Measurements from ENCODE around the gene RORC. TPM values are rescaled to one million over a fixed set of nuclear protein-coding genes. Genes with fewer than 3 reads are reported as not detected.
"Not testable (repeated sequence)": the region's sequence is repeated elsewhere in the genome, so short reads cannot be mapped to it uniquely, and the experiment has no call there.

Gene RORC
- total and polyA plus RNA-seq, 3 donors from 2014 or later = 30.9 to 70.4 (median 55.4) TPM

GRCh38 chr1:151773702-151774101 is 57.9 kb downstream of the RORC start:
- no peak for TF ChIP-seq POLR2A (IDR thresholded peaks at IDR 0.05)
- TF ChIP-seq CTCF (IDR thresholded peaks at IDR 0.05) = no peak
- DNase-seq = no peak
- Histone ChIP-seq H3K27me3 (no peaks in the 10 kb centered on the region), H3K9me3 (no peaks in the 10 kb centered on the region), H3K4me3 (no peak overlapping the region), H3K36me3 (ENCODE audit: low read depth, missing control alignments) (no peaks in the 10 kb centered on the region), H3K27ac (no peak overlapping the region), H3K4me1 (no peaks in the 10 kb centered on the region)
- intact Hi-C loops (cut with DNase I; ENCODE audit: low total_unique reads) = no loop called here
- WGBS, 2 donors = 83 to 86% methylated on average over 5 of the region's 5 CpGs

GRCh38 chr1:151769270-151769669 is 62.3 kb downstream of the RORC start:
- DNase-seq; intact Hi-C loops (cut with DNase I; ENCODE audit: low total_unique reads); H3K27ac ChIP-seq: not testable (repeated sequence)

GRCh38 chr1:151768351-151769066 is 63.1 kb downstream of the RORC start:
- H3K27me3 ChIP-seq; H3K4me1 ChIP-seq; intact Hi-C loops (cut with DNase I; ENCODE audit: low total_unique reads); H3K27ac ChIP-seq; H3K9me3 ChIP-seq; DNase-seq; H3K4me3 ChIP-seq; H3K36me3 ChIP-seq (ENCODE audit: low read depth, missing control alignments): not testable (repeated sequence)
- 64 to 74% methylated on average over 2 to 3 of the region's 7 CpGs for WGBS, 2 donors

More at GRCh38 chr1:151769270-151769669, 62.3 kb downstream of the RORC start:
- H3K4me3 ChIP-seq; H3K36me3 ChIP-seq (ENCODE audit: low read depth, missing control alignments); H3K4me1 ChIP-seq; H3K27me3 ChIP-seq; H3K9me3 ChIP-seq: not testable (repeated sequence)
- WGBS, 2 donors = 84% methylated on average over 14 of the region's 34 CpGs; no CpG with 5 or more reads in 1 of the 2 donors

GRCh38 chr1:151763990-151764389 is 67.6 kb downstream of the RORC start:
- Histone ChIP-seq H3K36me3 (ENCODE audit: low read depth, missing control alignments) (no peaks in the 10 kb centered on the region), H3K4me1 (no peaks in the 10 kb centered on the region), H3K27ac (peak overlapping the region; percentile 80 to 84), H3K4me3 (peak overlapping the region; percentile 79 to 85), H3K9me3 (no peaks in the 10 kb centered on the region), H3K27me3 (no peaks in the 10 kb centered on the region)
- intact Hi-C loops (cut with DNase I; ENCODE audit: low total_unique reads) = no loop called here
- TF ChIP-seq POLR2A (IDR thresholded peaks at IDR 0.05) (no peak), CTCF (IDR thresholded peaks at IDR 0.05) (no peak)
- 33 to 38% methylated on average over 10 of the region's 10 CpGs for WGBS, 2 donors
- no peak for DNase-seq

GRCh38 chr1:151762941-151763921 is 68.4 kb downstream of the RORC start, which contains the start of gene MRPL9:
TSS of gene MRPL9 (minus strand) at chr1:151763496. CDS start at chr1:151763479, 17 bp downstream.
- WGBS, 2 donors = 1 to 2% methylated on average over 35 to 60 of the region's 68 CpGs
- peak; percentile 92 for DNase-seq
- Histone ChIP-seq H3K27ac (peak within 1 kb of the TSS; percentile 80 to 84), H3K27me3 (no peaks in the 10 kb centered on the region), H3K36me3 (ENCODE audit: low read depth, missing control alignments) (no peaks in the 10 kb centered on the region), H3K9me3 (no peaks in the 10 kb centered on the region), H3K4me1 (no peaks in the 10 kb centered on the region), H3K4me3 (peak within 1 kb of the TSS; percentile 79 to 85)
- intact Hi-C loops (cut with DNase I; ENCODE audit: low total_unique reads) = no loop called here
- peak in 1 of 3 experiments; percentile 10 for TF ChIP-seq CTCF (IDR thresholded peaks at IDR 0.05)
- TF ChIP-seq POLR2A (IDR thresholded peaks at IDR 0.05) = no peak

All from testis (tissue), 3 donors.